ENCODE results near the gene KHK.
"Not testable (repeated sequence)": the region's sequence is repeated elsewhere in the genome, so short reads cannot be mapped to it uniquely, and the experiment has no call there.

KHK gene

DNA sequence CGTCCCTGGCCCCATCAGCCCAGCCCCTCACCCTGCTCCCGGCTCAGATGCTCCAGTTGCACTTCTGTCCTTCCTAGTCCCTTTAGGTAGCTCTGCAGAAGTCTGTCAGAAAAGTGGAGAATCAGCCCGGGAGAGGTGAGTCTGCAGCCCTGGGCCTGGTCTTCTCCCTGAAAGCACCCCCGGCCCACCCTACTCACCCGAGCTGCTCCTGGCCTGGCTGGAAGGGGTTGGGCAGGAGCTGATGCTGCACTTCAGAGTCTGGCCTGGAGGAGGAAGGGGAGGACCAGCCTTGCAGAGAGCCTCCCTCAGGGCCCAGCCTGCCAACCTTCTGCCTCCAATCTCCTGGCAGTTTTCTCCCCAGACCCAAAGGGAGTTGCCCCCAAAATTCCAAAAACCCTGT, 15.8 kb downstream of the KHK start:
- Histone ChIP-seq H3K27me3 (replicated peaks) (no peaks in the 10 kb centered on the region), H3K4me3 (ENCODE audit: low read depth, low read length) (no peak overlapping the region), H3K27ac (no peak overlapping the region), H3K36me3 (replicated peaks) (no peaks in the 10 kb centered on the region)
- in situ Hi-C loops (cut with HindIII; ENCODE audit: low pct_ligation_motif_present, low sequenced_read_pairs), result loop anchor here (25.0 kb wide), 1 partner anchor 185 kb away; the partner anchor contains the start of genes DNAJC5G and TRIM54
- DNase-seq, result no peak
- TF ChIP-seq, protein P1, sequence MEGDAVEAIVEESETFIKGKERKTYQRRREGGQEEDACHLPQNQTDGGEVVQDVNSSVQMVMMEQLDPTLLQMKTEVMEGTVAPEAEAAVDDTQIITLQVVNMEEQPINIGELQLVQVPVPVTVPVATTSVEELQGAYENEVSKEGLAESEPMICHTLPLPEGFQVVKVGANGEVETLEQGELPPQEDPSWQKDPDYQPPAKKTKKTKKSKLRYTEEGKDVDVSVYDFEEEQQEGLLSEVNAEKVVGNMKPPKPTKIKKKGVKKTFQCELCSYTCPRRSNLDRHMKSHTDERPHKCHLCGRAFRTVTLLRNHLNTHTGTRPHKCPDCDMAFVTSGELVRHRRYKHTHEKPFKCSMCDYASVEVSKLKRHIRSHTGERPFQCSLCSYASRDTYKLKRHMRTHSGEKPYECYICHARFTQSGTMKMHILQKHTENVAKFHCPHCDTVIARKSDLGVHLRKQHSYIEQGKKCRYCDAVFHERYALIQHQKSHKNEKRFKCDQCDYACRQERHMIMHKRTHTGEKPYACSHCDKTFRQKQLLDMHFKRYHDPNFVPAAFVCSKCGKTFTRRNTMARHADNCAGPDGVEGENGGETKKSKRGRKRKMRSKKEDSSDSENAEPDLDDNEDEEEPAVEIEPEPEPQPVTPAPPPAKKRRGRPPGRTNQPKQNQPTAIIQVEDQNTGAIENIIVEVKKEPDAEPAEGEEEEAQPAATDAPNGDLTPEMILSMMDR (IDR thresholded peaks at IDR 0.05; ENCODE audit: low read depth, low read length, missing control alignments), result no peak

DNA sequence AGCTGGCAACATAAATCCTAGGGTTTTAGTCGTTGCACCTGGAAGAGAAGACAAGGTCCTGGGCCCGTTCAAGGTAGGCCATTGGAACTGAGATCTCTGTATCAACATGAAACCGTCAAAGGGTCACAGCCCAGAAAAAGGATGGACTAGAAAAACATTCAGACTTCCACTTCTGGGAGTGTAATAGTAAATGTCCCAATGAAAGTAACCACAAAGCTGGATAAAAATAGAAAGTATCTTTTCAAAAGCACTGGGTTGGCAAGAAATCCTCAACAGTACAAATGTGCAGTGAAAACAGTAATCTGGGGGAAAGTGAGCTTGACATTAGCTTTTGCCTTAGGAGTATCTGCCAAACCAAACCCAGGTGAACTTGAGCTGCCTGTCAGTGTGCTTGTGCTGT, 19.4 kb downstream of the KHK start:
- in situ Hi-C loops (cut with HindIII; ENCODE audit: low pct_ligation_motif_present, low sequenced_read_pairs), result loop anchor here (25.0 kb wide), 1 partner anchor 181 kb away; the partner anchor contains the start of genes DNAJC5G and TRIM54
- Histone ChIP-seq H3K36me3 (replicated peaks) (no peaks in the 10 kb centered on the region), H3K4me3 (ENCODE audit: low read depth, low read length) (no peak overlapping the region), H3K27ac (no peak overlapping the region), H3K27me3 (replicated peaks) (no peaks in the 10 kb centered on the region)
- DNase-seq, result no peak
- TF ChIP-seq, protein P1 (IDR thresholded peaks at IDR 0.05; ENCODE audit: low read depth, low read length, missing control alignments), result no peak

DNA sequence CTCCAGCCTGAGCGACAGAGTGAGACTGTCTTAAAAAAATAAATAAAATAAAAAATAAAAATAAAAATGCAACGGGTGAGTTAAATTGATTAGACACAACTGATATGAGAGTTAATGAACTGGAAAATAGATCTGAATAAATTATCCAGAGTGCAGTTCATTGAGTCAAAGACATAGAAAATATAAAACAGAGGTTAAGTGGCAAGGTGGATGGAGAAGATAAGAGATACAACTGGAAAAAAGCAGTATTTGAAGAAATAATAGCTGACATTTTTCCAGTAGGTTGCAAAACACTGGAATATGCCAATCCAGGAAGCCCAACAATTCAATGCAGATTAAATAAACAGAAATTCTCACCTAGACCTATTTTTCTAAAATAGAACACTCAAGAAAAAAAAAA, 21.6 kb downstream of the KHK start:
- no peak overlapping the region for H3K27ac ChIP-seq
- in situ Hi-C loops (cut with HindIII; ENCODE audit: low pct_ligation_motif_present, low sequenced_read_pairs), result loop anchor here (25.0 kb wide), 1 partner anchor 179 kb away; the partner anchor contains the start of genes DNAJC5G and TRIM54
- H3K27me3 ChIP-seq (replicated peaks), result no peaks in the 10 kb centered on the region
- no peaks in the 10 kb centered on the region for H3K36me3 ChIP-seq (replicated peaks)
- no peak overlapping the region for H3K4me3 ChIP-seq (ENCODE audit: low read depth, low read length)
- TF ChIP-seq, protein P1 (IDR thresholded peaks at IDR 0.05; ENCODE audit: low read depth, low read length, missing control alignments), result no peak
- DNase-seq, result no peak

DNA sequence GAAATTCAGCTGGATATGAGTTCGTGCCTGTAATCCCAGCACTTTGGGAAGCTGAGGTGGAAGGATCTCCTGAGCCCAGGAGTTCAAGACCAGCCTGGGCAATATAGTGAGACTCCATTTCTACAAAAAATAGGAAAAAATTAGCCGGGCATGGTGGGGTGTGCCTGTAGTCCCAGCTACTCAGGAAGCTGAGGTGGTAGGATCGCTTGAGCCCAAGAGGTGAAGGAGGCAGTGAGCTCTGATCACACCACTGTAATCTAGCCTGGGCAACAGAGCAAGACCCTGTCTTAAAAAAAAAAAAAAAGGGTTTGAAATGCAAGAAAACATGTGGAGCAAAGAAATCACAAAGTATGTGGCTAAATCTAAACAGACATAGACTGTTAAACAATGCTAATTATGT, 22.5 kb downstream of the KHK start:
- in situ Hi-C loops (cut with HindIII; ENCODE audit: low pct_ligation_motif_present, low sequenced_read_pairs), result loop anchor here (25.0 kb wide), 1 partner anchor 178 kb away; the partner anchor contains the start of genes DNAJC5G and TRIM54

DNA sequence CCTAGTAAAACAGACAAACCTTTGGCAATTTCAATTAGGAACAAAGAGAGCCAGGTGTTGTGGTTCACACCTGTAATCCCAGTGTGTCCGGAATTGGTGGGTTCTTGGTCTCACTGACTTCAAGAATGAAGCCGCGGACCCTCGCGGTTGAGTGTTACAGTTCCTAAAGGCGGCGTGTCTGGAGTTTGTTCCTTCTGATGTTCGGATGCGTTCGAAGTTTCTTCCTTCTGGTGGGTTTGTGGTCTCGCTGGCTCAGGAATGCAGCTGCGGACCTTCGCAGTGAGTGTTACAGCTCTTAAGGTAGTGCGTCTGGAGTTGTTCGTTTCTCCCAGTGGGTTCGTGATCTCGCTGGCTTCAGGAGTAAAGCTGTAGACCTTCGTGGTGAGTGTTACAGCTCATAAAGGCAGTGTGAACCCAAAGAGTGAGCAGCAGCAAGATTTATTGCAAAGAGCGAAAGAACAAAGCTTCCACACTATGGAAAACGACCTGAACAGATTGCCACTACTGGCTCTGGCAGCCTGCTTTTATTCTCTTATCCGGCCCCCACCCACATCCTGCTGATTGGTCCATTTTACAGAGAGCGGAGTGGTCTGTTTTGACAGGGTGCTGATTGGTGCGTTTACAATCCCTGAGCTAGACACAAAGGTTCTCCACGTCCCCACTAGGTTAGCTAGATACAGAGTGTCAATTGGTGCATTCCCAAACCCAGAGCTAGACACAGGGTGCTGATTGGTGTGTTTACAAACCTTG, 24.2 kb downstream of the KHK start:
- H3K27ac ChIP-seq; H3K4me3 ChIP-seq (ENCODE audit: low read depth, low read length); DNase-seq; H3K27me3 ChIP-seq (replicated peaks); H3K36me3 ChIP-seq (replicated peaks): not testable (repeated sequence)
- in situ Hi-C loops (cut with HindIII; ENCODE audit: low pct_ligation_motif_present, low sequenced_read_pairs), result loop anchor here (25.0 kb wide), 1 partner anchor 177 kb away; the partner anchor contains the start of genes DNAJC5G and TRIM54

More for the DNA sequence above, 22.5 kb downstream of the KHK start:
- DNase-seq, result no peak
- no peak overlapping the region for H3K4me3 ChIP-seq (ENCODE audit: low read depth, low read length)
- H3K27me3 ChIP-seq (replicated peaks), result no peaks in the 10 kb centered on the region
- H3K36me3 ChIP-seq (replicated peaks), result no peaks in the 10 kb centered on the region
- H3K27ac ChIP-seq, result no peak overlapping the region
- TF ChIP-seq, protein P1 (IDR thresholded peaks at IDR 0.05; ENCODE audit: low read depth, low read length, missing control alignments), result no peak

DNA sequence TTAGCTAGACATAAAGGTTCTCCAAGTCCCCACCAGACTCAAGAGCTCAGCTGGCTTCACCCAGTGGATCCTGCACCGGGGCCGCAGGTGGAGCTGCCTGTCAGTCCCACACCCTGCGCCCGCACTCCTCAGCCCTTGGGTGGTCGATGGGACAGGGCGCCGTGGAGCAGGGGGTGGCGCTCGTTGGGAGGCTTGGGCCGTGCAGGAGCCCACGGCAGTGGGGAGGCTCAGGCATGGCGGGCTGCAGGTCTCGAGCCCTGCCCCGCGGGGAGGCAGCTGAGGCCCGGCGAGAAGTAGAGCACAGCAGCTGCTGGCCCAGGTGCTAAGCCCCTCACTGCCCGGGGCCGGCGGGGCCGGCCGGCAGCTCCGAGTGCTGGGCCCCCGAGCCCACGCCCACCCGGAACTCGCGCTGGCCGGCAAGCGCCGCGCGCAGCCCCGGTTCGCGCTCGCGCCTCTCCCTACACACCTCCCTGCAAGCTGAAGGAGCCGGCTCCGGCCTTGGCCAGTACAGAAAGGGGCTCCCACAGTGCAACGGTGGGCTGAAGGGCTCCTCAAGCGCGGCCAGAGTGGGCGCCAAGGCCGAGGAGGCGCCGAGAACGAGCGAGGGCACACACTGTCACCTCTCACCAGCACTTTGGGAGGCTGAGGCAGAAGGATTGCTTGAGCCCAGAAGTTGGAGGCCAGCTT, 25.0 kb downstream of the KHK start:
- not testable (repeated sequence) for H3K27ac ChIP-seq; H3K4me3 ChIP-seq (ENCODE audit: low read depth, low read length); DNase-seq; H3K27me3 ChIP-seq (replicated peaks); H3K36me3 ChIP-seq (replicated peaks)
- in situ Hi-C loops (cut with HindIII; ENCODE audit: low pct_ligation_motif_present, low sequenced_read_pairs), result loop anchor here (25.0 kb wide), 1 partner anchor 176 kb away; the partner anchor contains the start of genes DNAJC5G and TRIM54

All from brain microvascular endothelial cell (primary cell).